HL-60/S4 treated with phorbol 12-myristate 13-acetate at 8.2 ng/mL for 4 days and 3 days (cell line): ENCODE data around the gene RHOG.

ENCODE experiments used
- in situ Hi-C: fragments of 300-500 bp; cut with MboI; formaldehyde crosslinking; loops from 2 replicates; pipeline ENCODE4 v1.15.0; 2022; ENCODE audit warnings: low sequenced_read_pairs

Gene RHOG

DNA sequence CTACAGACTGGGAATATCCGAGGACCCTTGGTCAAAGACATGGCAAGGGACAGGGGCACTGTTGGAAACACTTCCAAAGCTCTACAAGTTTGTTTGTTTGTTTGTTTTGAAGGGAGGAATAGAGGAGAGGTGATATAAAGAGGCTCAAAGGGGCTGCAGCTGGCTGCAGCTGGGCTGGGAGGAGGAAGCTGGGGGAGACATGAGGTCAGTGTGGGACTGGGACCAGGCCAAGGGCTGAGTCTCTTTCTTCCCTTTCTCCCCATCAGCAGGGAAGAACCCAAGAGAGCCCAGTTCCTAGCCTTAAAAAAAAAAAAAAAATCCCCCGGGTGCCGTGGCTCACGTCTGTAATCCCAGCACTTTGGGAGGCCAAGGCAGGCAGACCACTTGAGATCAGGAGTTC lies 5.0 kb downstream of the RHOG start:
- in situ Hi-C loops: no loop called here

DNA sequence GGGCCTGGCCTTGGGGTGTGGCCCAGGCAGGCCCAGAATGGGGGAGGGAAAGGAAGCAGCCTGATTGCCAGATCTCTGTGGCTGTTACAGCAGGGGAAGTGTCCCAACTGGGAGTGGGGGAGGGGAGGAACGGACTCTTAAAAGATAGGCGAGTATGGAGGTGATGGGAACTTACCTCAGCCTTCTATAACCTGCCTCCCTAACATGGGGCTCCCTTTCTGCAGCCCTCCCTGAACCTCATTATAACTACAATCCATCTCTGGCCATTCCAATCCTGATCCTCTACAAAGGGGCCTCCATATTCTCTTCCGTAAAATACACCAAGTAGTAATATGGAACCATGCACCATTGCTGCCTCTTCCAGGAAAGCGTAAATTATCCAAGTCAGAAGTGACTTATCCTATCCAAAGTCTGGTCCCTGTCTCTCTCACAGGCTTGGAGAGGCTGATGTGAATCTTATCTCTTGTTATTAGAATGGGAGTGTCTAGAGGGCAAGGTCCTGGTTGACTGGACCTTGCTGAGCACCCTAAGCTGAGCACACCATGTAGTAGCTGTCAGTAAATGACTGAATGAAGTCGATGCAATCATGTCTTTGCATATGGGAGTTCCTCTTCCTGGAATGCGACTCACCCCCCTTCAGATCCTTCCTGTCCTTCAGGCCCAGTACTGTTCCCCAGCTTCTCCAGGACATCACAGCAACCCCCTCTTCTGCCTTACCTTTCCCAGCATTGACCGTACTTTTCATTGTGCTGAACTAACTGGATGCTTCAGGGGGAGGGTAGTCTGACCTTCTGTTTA lies 5.9 kb downstream of the RHOG start:
- in situ Hi-C loops: no loop called here

DNA sequence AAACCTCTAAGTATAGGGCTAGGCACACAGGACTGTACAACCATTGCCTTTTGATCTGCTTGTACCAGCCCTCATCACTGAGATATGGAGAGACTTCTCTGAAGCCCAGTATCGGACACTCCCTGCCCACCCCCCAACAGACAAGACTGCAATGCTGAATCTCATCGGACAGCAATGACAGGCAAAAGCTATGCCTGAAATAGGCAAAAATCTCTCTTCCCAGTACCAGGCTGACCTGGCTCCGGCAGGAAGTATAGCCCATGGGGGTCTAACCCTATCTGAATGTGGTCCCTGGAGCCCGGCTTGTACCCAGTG lies 6.5 kb downstream of the RHOG start:
- in situ Hi-C loops: no loop called here

DNA sequence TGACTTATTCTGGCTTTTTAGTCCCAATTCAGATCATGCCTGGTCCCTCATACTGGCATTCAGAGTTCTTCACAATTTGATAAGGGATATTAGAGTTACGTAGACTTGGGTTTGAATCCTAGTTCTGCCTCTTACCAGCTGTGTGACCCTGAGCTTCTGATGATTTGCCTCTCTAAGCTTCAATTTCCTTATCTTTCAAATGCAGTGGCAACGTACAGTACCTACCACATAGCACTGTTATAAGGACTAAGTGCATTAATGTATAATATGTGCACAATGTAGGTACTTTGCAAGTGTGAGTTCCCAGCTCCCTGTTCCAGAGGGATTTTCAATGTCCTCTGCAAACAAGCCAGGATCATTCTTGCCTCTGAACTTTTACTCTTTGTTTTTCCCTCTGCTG lies 7.3 kb downstream of the RHOG start:
- in situ Hi-C loops: no loop called here

DNA sequence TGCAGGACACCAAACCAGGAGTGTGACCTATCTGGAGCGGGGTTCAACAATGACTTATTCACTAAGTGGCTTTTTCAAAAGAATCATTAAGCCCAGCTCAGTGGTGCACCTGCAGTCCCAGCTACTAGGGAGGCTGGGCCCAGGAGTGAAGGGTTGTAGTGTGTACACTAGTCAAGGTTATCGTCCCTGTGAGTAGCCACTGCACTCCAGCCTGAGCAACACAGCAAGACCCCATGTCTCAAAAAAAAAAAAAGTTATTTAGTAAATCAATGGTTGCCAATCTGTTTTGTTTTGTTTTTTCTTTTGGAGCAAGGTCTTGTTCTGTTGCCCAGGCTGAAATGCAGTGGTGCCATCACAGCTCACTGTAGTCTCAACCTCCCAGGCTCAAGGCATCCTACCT lies 7.9 kb downstream of the RHOG start:
- in situ Hi-C loops: no loop called here

DNA sequence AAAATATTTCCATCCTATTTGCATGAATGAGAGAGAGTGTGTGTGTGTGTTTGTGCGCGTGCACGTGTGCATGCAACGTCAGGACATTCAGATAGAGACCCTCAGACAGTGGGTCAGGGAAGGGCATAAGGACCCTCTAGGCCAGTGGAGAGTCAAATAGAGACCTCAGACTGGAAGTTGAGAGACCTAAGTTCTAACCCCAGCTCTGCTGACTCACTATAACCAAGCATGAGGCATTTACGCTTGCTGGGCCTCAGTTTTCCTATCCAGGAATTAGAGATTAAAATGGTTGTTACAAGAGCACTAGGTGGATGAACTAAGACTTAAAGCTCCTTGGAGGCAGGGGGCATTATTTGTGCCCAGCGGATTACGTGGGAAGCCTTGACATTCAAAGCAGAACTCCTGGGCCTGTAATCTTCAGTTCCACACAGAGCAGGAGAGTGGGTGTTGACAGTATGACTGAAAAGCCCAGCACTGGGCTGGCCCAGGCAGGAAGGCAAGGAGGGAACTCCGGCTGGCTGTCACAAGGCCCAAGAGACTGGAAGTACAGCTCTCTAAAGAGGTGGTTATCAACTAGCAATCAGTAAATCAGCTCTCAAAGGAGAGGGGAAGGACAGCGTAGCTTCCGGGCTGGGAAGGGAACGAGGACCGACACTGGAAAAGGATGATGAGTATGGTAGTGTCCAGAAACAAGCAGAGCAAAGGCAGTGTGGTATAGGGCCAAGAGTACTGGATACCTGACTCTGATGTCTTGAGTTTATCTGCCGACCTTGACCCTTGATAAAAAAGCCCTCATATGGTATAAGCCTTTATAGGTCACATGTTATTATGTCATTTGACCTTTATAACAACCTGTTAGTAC lies 9.2 kb downstream of the RHOG start:
- in situ Hi-C loops: no loop called here

DNA sequence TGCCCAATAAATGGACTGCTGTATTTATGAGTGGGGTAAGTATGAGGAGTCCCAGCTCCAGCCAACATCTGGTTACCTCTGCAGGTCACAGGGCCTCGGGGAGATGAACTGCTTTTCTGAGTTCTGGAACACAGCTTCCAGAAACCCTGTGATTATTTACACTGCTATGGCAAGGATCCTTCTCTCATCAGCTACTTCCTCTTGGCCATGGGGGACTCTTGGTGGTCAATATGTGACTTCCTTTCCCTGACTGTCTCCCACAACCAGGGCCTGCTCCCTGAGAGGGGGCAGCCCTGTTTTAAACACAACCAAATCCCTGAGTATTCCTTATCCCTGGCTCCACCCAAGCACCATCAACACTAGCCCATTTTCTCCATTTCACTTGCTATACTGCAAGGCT lies 10.0 kb downstream of the RHOG start:
- in situ Hi-C loops: no loop called here

DNA sequence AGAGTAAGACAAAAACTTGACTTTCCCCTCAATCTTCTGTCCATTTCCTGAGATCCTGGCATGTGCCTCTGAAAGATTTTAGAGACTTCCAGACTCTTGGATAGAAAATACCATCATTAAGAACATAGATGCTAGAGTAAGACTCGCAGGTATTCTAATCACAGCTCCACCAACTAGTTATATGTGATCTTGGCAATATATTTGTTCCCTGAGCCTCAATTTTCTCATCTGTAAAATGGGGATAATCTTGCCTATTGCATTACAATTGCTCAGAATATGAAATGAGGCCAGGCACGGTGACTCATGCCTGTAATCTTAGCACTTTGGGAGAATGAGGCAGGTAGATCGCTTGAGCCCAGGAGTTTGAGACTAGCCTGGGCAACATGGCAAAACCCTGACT lies 10.7 kb downstream of the RHOG start:
- in situ Hi-C loops: no loop called here

DNA sequence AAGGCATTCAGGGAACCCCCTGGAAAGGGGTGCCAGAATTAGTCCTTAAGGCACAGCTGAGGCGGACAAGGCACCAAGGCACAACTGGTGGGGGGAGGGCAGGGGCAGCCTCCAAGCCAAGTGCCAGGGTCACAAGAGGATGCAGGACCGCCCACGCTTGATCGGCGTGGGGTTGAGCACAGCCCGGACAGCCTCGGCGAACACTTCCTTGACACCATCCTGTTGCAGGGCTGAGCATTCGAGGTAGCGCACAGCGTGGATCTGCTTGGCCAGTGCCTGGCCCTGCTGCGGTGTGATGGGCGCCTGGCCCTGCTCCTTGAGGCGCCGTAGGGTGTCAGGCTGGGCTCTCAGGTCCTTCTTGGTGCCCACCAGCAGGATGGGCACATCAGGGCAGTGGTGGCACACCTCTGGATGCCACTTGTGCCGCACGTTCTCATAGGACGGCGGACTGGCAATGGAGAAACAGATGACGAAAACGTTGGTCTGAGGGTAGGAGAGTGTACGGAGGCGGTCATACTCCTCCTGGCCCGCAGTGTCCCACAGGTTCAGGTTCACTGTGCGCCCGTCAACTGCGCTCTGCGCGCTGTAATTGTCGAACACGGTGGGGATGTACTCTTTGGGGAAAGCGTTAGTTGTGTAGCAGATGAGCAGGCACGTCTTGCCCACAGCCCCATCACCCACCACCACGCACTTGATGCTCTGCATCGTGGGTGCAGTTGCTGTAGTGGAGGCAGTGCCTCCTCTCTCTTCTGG lies 13.1 kb downstream of the RHOG start:
- in situ Hi-C loops: no loop called here

DNA sequence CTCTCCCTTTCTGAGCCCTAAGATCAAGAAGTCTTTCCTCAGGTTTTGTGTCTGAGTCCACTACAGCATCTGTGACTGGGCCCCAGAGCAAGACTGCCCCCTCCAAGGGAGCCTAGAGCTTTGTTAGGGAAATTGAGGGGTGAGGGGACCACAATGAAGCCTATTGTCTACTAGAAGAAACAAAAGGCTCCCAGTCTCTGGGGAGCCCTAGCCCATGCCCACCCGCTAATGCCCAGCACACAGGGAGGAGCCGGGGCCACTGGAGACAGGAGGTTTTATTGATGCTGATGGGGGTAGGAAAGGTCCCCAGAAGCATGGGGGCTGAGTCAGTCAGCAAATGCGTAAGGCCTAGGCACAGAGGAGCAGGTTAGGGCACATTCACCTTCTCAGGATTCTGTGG lies 14.0 kb downstream of the RHOG start:
- in situ Hi-C loops: no loop called here

DNA sequence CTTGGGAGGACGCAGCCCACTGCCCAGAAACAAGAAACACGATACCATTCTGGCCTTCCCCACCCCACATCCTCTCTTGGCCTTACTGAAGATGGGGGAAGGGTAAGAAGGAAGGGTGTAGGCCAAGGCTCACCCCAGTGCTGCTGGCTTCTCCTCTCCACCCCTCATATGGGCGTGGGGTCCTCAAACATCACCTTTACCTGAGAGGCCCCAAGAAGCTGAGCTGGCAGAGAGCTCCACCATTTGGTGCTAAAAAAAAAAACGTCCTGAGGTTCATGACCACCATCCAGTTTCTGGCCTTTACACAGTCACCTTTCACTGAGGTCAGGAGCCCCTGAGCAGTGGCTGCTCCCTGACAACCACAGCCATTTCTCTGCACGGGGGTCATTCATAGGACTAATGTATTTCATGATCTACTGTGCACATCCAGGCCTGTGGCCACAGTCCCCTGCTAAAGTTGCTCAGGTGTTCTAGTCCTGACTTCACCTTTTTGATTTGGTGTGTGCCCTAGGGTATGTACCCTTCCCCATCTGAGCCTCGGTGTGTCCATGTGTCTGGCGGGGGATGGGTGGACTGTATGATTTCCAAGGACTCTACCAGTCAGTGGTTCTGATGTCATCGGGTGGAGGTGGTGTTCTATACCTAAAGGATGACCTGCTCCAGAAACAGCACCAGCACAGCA lies 15.1 kb downstream of the RHOG start:
- in situ Hi-C loops: no loop called here

DNA sequence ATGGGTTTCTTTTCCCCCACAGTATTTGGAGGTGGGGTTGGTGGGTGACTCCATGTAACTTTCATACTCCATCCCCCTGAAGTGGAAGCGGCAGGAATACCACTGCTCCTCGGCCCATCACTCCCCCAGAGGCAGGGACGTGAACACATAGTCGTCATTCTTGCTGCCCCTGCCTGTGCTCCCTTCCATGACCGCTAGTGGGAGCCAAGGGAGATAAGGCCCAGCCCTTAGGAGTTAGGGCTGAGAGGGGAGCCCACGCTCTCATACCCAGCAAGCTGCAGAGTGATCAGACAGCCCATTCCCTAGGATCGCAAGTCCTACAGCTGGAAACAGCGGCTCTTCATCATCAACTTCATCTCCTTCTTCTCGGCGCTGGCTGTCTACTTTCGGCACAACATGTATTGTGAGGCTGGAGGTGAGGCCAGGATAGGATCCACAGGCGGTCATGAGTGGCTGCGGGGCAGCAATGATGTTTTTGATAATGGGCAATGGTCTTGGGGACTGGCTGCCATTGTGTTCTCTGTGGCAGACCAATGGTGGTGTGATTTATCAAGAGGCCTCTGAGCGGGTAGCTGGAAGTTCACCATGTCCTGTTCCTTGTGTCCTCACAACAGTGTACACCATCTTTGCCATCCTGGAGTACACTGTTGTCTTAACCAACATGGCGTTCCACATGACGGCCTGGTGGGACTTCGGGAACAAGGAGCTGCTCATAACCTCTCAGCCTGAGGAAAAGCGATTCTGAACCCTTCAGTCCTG lies 15.9 kb downstream of the RHOG start:
- in situ Hi-C loops: no loop called here

DNA sequence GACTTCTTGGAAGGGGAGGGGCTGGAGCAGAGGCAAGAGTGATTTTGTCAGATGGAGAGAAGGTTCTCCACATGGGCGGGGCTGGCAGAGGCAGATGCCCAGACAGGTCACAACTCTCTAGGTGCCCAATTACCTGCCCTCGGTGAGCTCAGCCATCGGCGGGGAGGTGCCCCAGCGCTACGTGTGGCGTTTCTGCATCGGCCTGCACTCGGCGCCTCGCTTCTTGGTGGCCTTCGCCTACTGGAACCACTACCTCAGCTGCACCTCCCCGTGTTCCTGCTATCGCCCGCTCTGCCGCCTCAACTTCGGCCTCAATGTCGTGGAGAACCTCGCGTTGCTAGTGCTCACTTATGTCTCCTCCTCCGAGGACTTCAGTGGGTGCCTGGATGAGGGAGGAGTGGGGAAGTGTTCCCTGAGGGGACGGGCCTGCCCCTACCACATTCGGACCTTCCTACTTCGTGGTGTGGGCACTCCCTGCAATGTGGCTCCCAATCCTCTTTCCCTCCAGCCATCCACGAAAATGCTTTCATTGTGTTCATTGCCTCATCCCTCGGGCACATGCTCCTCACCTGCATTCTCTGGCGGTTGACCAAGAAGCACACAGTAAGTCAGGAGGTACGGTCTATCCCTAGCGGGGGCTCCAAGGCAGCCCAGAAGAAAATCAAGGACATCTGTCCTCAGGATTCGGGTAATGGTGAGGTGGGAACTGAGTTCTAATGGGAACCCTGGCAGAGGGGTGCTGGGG lies 16.8 kb downstream of the RHOG start:
- in situ Hi-C loops: no loop called here

DNA sequence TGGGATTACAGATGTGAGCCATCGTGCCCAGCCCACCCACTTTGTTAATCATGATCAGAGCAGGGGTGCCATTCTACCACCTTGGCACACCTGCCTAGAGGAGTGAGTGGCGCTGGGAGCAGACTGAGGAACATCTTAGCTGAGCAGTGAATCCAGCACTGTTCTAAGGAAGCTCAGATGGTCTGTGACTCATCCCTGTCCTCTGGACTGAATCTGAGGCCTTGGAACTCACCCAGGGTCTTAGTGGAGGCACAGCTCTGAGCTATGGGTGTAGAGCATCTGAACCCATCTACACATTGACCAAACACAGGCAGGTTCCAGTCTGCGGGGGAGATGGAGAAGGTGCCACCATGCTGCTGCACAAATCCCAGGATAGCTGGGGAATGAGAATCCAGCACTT lies 17.5 kb downstream of the RHOG start:
- in situ Hi-C loops: no loop called here

DNA sequence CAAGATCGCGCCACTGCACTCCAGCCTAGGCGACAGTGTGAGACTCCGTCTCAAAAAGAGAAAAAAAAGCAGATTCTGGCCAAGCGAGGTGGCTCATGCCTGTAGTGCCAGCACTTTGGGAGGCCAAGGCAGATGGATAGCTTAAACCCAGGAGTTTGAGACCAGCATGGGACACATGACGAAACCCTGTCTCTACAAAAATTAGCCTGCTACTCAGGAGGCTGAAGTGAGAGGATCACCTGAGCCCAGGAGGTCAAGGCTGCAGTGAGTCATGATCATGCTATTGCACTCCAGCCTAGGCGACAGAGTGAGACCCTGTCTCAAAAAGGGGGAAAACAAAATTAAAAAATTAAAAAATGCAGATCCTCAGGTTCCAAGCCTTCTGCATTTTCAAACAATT lies 18.4 kb downstream of the RHOG start:
- in situ Hi-C loops: no loop called here

DNA sequence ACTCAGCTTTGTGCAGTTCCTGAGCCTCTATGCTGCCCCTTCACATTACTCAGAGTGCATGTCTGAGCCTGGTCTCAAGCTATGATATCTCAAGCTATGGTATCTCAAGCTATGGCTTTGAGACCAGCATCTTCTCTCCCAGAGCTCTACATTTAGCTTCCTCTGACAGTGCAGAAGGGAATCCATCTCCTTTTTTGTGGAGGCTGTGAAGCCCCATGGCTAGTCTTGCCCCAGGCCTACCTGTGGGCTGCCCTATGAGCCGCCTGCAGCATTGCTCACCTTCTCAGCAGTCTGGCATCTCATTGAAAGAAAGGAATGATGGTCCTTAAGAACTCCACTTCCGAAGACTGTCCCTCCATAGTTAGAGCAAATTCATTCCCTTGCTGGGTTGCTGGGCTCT lies 19.8 kb downstream of the RHOG start:
- in situ Hi-C loops: no loop called here

DNA sequence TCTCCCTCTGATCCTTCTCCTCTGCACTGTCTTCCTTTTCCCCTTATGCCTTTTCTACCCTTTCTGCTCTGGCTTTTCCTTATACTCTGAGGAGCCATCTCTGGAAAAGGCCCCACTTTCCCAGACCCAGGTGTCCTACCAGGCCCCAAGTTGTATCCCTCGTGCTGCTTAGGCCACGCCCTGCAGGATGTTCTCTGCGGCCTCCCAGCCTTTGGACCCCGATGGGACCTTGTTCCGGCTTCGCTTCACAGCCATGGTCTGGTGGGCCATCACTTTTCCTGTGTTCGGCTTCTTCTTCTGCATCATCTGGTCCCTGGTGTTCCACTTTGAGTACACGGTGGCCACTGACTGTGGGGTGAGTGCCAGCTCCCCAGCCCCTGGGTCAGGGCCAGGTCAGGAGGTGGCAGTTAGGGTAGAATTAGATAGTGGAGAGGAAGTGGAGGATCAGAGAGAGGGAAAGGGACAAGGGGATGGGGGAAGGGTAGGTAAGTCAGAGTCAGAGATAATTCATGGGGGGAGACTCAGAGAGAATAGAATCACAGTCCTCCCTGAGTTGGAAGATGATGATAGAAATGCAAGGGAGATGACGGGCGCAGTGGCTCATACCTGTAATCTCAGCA lies 23.5 kb downstream of the RHOG start:
- in situ Hi-C loops: no loop called here

DNA sequence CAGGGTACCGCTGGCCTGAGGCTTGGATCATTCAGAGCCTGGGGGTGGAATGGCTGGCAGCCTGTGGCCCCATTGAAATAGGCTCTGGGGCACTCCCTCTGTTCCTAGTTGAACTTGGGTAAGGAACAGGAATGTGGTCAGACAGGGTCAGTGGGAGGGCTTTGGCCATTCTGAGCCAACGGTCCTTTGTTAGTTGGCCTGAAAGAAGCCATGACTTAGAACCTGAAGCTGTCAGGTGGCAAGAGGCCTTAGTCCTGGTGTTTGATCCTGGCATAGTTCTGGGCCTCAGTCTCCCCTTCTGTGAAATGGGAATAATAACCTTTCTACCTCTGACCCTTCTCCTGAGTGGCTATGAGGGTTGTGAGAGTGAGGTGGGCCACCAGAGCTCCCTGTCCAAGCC lies 24.1 kb downstream of the RHOG start:
- in situ Hi-C loops: no loop called here

DNA sequence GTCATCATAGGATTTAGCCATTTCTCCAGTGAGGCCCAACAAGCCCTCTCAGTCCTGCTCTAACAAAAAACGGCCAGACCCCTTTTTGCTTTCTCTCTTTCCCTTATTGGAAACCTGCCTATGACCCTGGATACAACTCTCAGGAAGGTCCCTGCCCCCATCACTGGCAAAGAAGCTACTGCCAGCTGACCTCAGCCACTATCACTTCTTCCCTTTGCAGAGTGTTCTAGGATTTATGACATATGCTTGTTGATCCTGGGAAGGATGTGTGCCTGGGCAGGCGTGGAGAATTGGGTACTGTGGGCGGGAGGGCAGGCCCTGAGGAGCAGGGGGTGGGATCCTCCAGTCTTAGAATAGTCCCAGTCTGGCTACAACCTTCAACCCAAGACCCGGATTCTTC lies 24.9 kb downstream of the RHOG start:
- in situ Hi-C loops: no loop called here
